NOMO-1 treated with DMSO at 0.1 percent for 48 hours (cell line): ENCODE data around the gene ENTPD2.
"Not testable (repeated sequence)": the region's sequence is repeated elsewhere in the genome, so short reads cannot be mapped to it uniquely, and the experiment has no call there.

Experiments used
- DNase-seq: peaks from one replicate; lab custom pipeline; 2025; ENCODE audit not compliant: unreplicated experiment; lab: John Stamatoyannopoulos, UW

ENTPD2 gene

GRCh38 chr9:137065336-137065967 is 11.6 kb upstream of the ENTPD2 start:
- DNase-seq, result no peak

GRCh38 chr9:137064880-137065164 is 11.0 kb upstream of the ENTPD2 start:
- DNase-seq, result no peak

- DNase-seq, result peak; percentile 51
Observed at GRCh38 chr9:137064027-137064879, 10.4 kb upstream of the ENTPD2 start.

- no peak for DNase-seq
Observed at GRCh38 chr9:137063311-137064026, 9.6 kb upstream of the ENTPD2 start.

- DNase-seq, result not testable (repeated sequence)
Observed at GRCh38 chr9:137062798-137063197, 8.9 kb upstream of the ENTPD2 start.

DNA sequence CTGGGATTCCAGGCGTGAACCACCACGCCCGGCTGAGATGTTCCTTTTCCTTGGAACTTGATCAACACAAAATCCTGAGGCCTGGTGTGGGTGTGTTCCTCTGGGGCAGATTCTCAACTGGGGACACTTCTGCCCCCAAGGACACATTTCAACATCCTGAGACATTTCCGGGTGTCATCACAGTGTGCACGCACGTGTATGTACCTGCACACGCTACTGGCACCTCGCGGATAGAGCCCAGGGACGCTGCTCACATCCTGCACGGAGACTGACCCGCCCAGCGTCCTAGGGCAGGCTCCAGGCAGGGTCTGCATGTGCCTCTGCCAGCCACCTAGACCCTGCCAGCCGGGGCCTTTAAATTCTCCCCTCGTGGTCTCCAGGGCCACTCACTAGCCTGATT is 8.5 kb upstream of the ENTPD2 start:
- no peak for DNase-seq

- DNase-seq, result peak; percentile 62
Observed at GRCh38 chr9:137058521-137059234, 4.8 kb upstream of the ENTPD2 start.

- no peak for DNase-seq
Observed at GRCh38 chr9:137057545-137057944, 3.7 kb upstream of the ENTPD2 start.

GRCh38 chr9:137056739-137057415 is 3.0 kb upstream of the ENTPD2 start:
- DNase-seq, result no peak

DNA sequence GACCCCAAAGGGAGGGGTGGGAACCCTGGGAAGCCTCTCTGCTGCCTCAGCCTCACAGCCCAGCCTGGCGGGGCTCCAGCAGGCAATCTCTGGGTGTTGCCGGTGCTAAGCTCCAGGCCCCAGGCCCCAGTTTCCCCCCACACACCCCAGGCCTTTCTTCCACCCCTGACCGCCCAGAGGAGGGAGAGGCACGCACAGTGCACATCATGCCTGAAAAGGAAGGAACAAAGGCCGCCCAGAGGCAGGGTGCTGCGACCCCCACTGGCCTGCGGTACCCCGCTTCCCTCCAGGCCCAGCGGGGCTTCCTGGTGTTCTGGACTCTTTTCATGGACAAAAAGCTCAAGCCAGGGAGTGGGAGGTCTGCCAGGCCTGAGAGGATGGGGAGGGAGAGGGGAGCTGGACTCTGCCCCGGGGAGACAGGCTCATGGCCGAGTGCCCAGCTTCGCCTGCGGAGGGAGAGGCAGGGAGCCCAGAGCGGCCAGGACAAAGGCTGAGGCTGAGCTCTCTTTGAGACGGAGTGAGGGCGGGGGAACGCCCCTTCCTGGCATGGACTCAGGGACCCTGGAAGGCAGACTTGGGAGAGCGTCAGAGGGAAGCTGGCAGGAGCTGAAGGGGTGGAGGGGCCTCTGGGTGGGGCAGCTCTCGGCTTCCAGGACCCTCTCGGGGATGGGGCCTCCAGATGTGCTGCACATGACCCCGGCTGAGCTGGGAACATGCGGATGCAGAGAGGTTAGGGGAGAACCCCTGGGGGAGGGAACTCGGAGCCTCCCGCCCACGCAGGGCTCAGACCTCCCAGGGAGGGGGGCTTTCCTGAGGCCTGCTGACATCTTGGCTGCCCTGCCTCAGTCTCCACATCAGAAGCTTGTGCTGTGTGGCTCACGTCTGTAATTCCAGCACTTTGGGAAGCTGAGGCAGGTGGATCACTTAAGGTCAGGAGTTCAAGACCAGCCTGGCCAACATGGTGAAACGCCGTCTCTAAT is 1.8 kb upstream of the ENTPD2 start:
- no peak for DNase-seq

- no peak for DNase-seq
Observed at GRCh38 chr9:137054932-137055384, 1.1 kb upstream of the ENTPD2 start.

- DNase-seq, result no peak
Observed at GRCh38 chr9:137052998-137053943, 590 bp downstream of the ENTPD2 start.

DNA sequence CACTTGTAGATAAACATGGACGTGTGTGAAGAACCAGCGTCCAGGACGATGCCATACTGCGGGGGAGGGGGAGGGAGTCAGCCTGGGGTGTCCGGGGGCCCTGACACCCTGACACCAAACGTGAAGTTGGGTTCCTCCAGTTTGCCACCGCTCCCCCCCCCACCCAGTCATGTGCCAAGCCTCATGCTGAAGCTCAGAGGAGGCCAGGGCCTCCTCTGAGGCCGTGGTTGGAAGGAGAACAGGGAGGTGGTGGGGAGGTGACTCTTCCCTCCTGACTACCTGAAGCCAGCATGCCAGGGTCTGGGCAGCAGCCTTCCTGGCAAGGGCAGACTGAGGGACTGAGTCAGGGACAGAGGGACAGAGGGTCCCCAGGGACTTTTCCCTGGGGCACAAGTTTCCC is 1.6 kb downstream of the ENTPD2 start:
- DNase-seq, result no peak

- no peak for DNase-seq
Observed at GRCh38 chr9:137051145-137051724, 2.6 kb downstream of the ENTPD2 start.

DNA sequence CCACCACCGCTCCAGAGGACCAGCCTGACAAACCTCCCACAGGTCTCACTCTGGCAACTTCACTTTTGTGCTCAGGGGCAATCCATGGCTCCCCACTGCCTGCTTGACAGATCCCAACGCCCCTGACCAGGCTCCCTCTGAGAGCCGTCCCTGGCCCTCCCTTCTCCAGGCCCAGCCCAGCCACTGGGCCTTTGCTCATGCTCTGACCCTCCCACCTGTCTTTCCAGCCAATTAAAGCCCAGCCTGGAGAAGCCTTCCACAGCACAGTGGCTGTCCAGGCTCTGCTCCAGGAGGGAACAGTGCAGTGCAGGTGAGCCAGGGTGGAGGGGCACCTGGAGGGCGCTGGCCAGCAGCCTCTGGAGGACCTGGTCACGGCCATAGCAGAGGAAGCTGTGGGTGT is 3.3 kb downstream of the ENTPD2 start:
- DNase-seq, result no peak

- peak; percentile 79 for DNase-seq
Observed at GRCh38 chr9:137049544-137050449, 4.1 kb downstream of the ENTPD2 start.
